ENCODE data around the gene IFNA1. TPM values are rescaled to one million over a fixed set of nuclear protein-coding genes. Genes with fewer than 3 reads are reported as not detected.

IFNA1 gene
- total RNA-seq (2022; extraction: Qiagen RNA extraction; ENCODE audit: low read depth): not detected in 5 replicates

GRCh38 chr9:21440139-21440538 is at the start of gene IFNA1:
Gene IFNA1 (plus strand): TSS chr9:21440439. CDS start chr9:21440508, 69 bp downstream.

GRCh38 chr9:21408817-21409216 is 31.4 kb upstream of the IFNA1 start, which contains the start of gene IFNA8:
Gene IFNA8 (plus strand): TSS chr9:21409117. CDS start chr9:21409177, 60 bp downstream.

DNA sequence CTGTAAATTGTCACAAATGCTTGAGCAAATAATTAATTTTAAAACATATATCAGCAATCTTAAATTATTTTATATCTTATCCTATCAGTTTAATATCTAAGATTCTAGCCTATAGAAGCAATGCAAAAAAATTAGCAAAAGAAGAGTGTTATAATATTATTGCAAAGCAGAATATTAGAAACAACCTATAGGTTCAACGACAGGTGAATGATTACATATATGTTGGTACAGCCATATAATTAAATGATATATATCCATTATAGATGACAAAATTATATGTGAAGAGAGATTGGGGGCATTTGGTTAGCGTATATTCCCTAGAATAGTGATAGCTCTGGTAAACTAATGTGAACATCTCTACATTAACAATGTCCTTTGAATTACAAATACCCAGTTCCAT is 42.0 kb downstream of the IFNA1 start, which contains the start of gene IFNE:
IFNE (minus strand) TSS at position 101 of the 400 bp plus-strand sequence. CDS start 619 bp downstream, outside the sequence.

Other genes starting within 250 kb of the IFNA1 start
- not detected in 5 replicates for gene IFNA7, start 238.2 kb upstream of the IFNA1 start, total RNA-seq (2022; extraction: Qiagen RNA extraction; ENCODE audit: low read depth)
- not detected in 5 replicates for gene IFNA10, start 233.3 kb upstream of the IFNA1 start, total RNA-seq (2022; extraction: Qiagen RNA extraction; ENCODE audit: low read depth)
- gene IFNA16, start 223.1 kb upstream of the IFNA1 start, total RNA-seq (2022; extraction: Qiagen RNA extraction; ENCODE audit: low read depth): not detected in 5 replicates
- gene IFNA17, start 212.2 kb upstream of the IFNA1 start, total RNA-seq (2022; extraction: Qiagen RNA extraction; ENCODE audit: low read depth): not detected in 5 replicates
- gene IFNA14, start 200.4 kb upstream of the IFNA1 start, total RNA-seq (2022; extraction: Qiagen RNA extraction; ENCODE audit: low read depth): not detected in 5 replicates
- not detected in 5 replicates for gene IFNA5, start 135.1 kb upstream of the IFNA1 start, total RNA-seq (2022; extraction: Qiagen RNA extraction; ENCODE audit: low read depth)
- gene KLHL9, start 105.0 kb upstream of the IFNA1 start, total RNA-seq (2022; extraction: Qiagen RNA extraction; ENCODE audit: low read depth): 14.4 to 18.7 TPM (median 16.7 TPM) in 5 replicates
- not detected in 5 replicates for gene IFNA6, start 89.6 kb upstream of the IFNA1 start, total RNA-seq (2022; extraction: Qiagen RNA extraction; ENCODE audit: low read depth)
- not detected in 5 replicates for gene IFNA13, start 72.4 kb upstream of the IFNA1 start, total RNA-seq (2022; extraction: Qiagen RNA extraction; ENCODE audit: low read depth)
- not detected in 5 replicates for gene IFNA2, start 55.0 kb upstream of the IFNA1 start, total RNA-seq (2022; extraction: Qiagen RNA extraction; ENCODE audit: low read depth)
- not detected in 5 replicates for gene IFNA8, start 31.3 kb upstream of the IFNA1 start, total RNA-seq (2022; extraction: Qiagen RNA extraction; ENCODE audit: low read depth)
- gene IFNE, start 41.9 kb downstream of the IFNA1 start, total RNA-seq (2022; extraction: Qiagen RNA extraction; ENCODE audit: low read depth): 1.6 to 3.3 TPM (median 2.3 TPM) in 5 replicates

Data from A549 treated with CpdA at 1 μM for 4 hours (cell line).